ENCODE data around the gene ASTN2.

DNA sequence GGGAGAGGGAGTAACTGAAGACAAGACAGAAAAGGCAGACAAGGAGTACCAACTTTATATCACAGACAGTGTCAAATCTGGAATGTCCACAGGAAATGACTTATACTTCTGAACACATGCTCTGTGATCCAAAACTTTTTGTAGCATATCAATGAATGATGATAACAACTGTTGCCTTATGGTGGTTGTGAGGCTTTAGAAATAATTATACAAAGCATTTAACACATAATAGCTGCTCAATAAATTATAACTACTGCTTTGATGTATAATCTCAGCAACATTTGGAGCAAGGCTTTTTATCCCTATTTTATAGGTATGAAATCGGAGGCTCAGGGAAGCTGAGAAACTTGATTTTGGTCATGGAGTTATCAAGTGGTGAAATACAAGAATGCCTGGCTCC, 3.3 kb upstream of the ASTN2 start:
- TF ChIP-seq POLR2AphosphoS5 (IDR thresholded peaks at IDR 0.05; ENCODE audit: low read depth, low read length) (no peak), TAF1 (IDR thresholded peaks at IDR 0.05; ENCODE audit: borderline replicate concordance, insufficient read depth, low read length) (no peak), SIN3A (IDR thresholded peaks at IDR 0.05; ENCODE audit: borderline replicate concordance, insufficient read depth, low read length) (no peak)
- TF ChIP-seq, protein P1, sequence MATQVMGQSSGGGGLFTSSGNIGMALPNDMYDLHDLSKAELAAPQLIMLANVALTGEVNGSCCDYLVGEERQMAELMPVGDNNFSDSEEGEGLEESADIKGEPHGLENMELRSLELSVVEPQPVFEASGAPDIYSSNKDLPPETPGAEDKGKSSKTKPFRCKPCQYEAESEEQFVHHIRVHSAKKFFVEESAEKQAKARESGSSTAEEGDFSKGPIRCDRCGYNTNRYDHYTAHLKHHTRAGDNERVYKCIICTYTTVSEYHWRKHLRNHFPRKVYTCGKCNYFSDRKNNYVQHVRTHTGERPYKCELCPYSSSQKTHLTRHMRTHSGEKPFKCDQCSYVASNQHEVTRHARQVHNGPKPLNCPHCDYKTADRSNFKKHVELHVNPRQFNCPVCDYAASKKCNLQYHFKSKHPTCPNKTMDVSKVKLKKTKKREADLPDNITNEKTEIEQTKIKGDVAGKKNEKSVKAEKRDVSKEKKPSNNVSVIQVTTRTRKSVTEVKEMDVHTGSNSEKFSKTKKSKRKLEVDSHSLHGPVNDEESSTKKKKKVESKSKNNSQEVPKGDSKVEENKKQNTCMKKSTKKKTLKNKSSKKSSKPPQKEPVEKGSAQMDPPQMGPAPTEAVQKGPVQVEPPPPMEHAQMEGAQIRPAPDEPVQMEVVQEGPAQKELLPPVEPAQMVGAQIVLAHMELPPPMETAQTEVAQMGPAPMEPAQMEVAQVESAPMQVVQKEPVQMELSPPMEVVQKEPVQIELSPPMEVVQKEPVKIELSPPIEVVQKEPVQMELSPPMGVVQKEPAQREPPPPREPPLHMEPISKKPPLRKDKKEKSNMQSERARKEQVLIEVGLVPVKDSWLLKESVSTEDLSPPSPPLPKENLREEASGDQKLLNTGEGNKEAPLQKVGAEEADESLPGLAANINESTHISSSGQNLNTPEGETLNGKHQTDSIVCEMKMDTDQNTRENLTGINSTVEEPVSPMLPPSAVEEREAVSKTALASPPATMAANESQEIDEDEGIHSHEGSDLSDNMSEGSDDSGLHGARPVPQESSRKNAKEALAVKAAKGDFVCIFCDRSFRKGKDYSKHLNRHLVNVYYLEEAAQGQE (IDR thresholded peaks at IDR 0.05; ENCODE audit: insufficient read depth in 1 of 2, low read depth in 2 of 2, low read length in 2 of 2): no peak

Data from PFSK-1 (cell line).